Peyer's patch (tissue), 4 donors: ENCODE data around the gene PTF1A.

Source experiments
- POLR2A ChIP-seq, 2 donors: fragments of 450-650 bp; IDR thresholded peaks; one replicate each; pipeline ENCODE4 v1.5.1; 2017; ENCODE audit warnings: antibody characterized with exemption in 2 of 2, mild to moderate bottlenecking in 2 of 2, moderate library complexity in 2 of 2
- TF ChIP-seq, protein P1 (sequence below), 6 experiments: fragments of 450-650 bp in 4 of 6; fragments of 200-600 bp in 2 of 6; sonication (generic) in 1 of 6; IDR thresholded peaks; one replicate each; pipeline ENCODE4 v1.5.1; 2017 to 2019; ENCODE audit warnings: antibody characterized with exemption in 6 of 6, mild to moderate bottlenecking in 3 of 6, moderate library complexity in 1 of 6

DNA sequence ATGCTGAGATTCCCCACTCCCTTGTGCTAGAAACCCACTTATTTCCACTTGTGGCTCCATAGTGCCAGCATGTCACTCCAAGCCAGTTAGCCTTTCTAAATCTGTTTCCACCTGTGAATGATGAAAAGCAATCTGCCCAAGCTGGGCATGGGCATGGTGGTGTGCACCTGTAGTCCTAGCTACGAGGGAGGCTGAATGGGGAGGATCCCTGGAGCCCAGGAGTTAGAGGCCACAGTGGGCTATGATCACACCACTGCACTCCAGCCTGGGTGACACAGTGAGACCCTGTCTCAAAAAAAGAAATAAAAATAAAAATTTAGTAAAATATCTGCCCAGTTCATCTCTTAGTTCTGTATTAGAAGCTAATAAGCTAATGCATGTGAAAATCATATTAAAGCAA lies 5.0 kb upstream of the PTF1A start:
- TF ChIP-seq, protein P1, sequence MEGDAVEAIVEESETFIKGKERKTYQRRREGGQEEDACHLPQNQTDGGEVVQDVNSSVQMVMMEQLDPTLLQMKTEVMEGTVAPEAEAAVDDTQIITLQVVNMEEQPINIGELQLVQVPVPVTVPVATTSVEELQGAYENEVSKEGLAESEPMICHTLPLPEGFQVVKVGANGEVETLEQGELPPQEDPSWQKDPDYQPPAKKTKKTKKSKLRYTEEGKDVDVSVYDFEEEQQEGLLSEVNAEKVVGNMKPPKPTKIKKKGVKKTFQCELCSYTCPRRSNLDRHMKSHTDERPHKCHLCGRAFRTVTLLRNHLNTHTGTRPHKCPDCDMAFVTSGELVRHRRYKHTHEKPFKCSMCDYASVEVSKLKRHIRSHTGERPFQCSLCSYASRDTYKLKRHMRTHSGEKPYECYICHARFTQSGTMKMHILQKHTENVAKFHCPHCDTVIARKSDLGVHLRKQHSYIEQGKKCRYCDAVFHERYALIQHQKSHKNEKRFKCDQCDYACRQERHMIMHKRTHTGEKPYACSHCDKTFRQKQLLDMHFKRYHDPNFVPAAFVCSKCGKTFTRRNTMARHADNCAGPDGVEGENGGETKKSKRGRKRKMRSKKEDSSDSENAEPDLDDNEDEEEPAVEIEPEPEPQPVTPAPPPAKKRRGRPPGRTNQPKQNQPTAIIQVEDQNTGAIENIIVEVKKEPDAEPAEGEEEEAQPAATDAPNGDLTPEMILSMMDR (IDR thresholded peaks at IDR 0.05) = no peak
- no peak for TF ChIP-seq POLR2A (IDR thresholded peaks at IDR 0.05)
